GM18502 (cell line): ENCODE measurements around the gene P2RY4.
"Not testable (repeated sequence)": the region's sequence is repeated elsewhere in the genome, so short reads cannot be mapped to it uniquely, and the experiment has no call there.

ENCODE experiments used
- ATAC-seq: cut with Tn5 transposase; IDR thresholded peaks from one replicate; pipeline ENCODE4 v1.9.1; 2021; ENCODE audit warnings: mild to moderate bottlenecking; ENCODE audit not compliant: unreplicated experiment, poor library complexity

The P2RY4 gene

DNA sequence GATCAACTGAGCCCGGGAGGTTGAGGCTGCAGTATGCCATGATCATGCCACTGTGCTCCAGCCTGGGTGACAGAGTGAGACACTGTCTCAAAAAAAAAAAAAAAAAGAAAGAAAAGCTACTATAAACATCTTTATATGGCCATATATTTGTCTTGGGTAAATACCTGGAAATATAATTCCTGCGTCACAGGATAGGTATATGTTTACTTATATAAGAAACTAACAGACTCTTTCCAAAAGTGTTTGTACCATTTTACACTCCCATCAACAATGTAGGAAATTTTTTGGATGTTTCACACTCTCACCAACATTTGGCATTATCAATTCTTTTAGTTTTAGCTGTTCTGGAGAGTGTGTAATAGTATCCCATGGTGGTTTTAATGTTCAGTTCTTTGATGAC lies 12.8 kb downstream of the P2RY4 start:
- ATAC-seq, result no peak

DNA sequence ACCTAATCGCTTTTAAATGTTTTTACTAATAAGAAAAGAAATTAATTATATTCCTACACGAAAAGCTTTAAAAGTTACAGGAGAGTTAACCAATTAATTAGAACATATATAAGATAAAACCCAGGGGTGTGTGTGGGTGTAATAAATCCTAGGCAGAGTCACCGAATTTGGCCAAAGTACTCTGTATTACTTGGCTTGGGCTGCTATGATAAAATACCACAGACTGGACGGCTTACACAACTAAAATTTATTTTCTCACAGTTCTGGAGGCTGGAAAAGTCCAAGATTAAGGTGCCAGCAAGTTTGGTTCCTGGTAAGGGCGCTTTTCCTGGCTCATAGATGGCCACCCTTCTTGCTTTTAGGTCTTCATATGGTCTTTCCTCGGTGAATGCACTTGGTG lies 15.1 kb downstream of the P2RY4 start:
- no peak for ATAC-seq

DNA sequence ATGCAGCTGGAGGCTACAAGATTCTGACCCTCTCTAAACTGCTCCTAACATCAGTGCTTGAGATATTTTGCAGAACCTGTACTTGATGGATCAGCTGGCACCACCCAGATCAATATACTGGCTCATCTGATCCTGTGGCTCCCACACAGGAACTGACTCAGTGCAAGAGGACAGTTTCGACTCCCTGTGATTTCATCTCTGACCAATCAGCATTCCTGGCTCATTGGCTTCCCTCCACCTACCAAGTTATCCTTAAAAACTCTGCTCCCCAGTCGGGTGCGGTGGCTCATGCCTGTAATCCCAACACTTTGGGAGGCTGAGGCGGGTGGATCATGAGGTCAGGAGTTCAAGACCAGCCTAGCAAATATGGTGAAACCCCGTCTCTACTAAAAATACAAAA lies 16.4 kb downstream of the P2RY4 start:
- ATAC-seq, result not testable (repeated sequence)

DNA sequence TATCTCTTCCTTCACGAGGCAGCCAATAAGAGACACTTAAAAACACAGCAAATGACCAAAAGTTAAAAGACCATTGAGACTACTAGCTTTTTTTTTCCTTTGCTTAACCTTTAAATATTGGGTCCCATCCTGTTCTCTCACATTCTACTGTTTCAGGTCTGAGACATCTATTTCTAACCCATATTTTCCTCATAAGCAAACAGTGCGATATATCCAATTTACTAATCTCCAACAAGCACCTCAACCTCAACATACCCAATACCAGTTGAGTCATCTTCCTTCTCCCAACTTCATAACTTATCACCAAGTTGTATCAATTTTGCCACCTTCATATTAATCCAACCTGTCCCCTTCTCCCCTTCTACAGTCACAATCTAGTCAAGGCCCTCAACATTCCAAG lies 18.5 kb downstream of the P2RY4 start:
- no peak for ATAC-seq

DNA sequence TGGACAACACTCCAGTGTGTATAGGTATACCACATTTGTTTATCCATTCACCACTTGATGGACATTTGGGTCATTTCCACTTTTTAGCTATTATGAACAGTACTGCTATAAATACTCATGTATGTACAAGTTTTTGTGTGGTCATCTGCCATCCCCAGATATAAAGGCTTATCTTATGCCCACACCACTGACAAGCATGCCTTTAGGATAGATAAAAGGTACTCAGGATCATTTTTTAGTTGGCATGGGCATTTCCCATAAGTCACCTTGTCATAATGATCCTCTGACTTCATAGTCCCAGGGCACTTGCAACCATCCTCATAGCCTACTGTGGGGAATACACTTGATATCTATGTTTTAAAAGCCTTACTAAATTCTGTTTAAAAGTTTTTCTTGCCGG lies 19.3 kb downstream of the P2RY4 start:
- no peak for ATAC-seq

DNA sequence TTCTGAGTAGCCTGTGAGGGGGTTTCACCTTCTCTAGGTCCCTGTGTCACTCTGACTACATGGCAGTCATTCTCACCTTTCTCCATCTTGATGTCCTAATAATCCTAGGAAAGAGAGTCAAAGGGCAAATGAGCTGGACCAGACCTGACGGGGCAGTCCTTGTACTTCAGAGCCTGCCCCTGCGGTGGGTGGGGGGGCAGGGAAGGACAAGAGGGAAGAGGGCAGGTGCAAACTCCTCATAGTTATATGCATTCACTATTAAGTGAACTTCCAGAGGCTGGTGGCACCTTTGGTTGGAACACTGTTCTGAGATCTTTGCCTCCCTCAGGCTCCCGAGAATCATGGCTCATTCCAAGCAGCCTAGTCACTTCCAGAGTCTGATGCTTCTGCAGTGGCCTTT lies 25.6 kb downstream of the P2RY4 start, which contains the start of gene AWAT1:
TSS of gene AWAT1 (plus strand) at position 301 of the 400 bp plus-strand sequence. CDS start at position 342, 41 bp downstream.
- no peak for ATAC-seq

DNA sequence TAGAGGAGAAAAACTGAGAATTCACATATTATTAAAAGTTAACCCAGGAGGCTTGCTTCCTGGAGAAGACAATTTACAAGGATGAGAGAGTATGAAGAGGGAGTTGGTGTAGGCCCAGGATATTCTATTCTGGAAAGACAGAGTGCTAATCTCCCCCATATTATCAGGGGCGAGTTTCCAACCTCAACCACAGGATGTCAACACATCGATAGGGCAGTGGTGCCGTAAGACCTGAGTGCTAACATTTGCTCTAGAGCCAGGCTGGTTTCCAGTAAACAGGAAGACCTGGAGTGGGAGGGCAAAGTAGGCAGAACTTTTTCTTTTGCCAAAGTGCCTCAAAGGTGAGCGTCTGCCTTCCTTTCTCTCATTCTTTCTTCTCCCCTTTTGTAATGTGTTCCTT lies 28.3 kb downstream of the P2RY4 start:
- no peak for ATAC-seq

DNA sequence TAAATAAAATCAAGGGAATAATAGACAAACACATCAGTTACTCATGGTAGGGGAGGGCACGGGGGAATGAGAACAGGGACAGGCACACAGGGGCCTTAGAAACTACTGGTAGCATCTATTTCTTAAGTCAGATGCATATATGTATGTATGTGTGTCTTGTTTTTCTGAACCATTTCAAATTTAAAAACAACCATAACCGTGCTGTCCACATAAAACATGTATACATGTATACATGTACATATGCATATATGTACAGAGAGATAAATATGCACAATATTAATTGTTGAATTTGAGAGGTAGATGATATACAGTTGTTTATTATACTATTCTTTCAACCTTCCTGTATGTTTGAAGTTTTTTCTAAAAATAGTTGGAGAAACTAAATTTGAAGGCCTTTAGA lies 33.3 kb downstream of the P2RY4 start:
- ATAC-seq, result no peak

DNA sequence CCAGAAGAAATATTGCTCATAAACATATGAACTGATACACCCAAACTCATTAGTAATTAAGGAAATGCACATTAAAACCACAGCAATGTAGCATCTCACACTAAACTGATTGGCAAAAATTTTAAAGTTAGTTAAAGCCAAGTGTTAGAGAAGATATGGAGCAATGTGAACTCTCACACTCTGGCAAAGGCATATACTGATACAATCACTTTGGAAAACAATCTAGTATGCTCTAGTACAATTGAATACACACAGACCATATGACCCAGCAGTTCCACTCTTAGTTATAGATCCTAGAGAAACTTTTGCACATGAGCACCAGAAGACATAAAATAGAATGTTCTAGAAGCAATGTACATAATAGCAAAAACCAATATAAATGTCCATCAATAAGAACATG lies 34.0 kb downstream of the P2RY4 start:
- ATAC-seq, result no peak

DNA sequence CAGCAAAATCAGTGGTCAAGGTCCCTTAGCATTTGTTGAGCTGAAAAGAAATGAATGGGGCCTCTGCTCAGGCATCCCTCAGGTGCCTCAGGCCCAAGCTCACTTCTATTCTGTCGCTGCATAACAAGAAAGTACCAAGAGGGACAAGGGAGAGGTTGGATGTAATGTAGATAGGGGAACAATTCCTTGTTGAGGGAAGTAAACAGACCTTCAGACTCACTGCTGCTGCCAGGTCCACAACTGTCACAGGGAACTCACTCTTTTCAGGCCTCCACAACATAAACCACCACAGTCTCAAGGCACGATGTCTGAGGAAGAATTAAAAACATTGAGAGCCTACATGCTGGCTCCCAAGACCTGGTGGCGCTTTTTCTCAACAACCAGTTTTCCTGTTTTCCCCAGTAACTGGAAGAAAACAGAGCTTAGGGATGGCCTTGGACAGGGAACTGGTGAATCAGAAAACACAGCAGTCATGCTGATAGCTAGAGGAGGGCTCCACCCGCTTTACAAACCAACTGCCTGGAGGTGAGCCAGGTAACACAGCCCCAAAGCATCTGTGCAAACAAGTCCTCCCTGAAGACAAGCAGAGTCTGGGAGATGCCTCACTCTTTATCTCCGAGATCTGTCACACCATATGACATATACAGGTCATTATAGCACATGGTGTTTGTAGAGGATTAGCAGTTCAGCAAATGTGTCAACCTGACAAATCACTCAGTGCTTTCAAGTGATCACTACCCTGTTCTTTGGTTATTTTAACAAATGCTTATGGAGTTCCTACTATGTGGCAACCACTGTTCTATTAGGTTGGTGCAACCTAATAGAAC lies 39.9 kb downstream of the P2RY4 start:
- no peak for ATAC-seq

DNA sequence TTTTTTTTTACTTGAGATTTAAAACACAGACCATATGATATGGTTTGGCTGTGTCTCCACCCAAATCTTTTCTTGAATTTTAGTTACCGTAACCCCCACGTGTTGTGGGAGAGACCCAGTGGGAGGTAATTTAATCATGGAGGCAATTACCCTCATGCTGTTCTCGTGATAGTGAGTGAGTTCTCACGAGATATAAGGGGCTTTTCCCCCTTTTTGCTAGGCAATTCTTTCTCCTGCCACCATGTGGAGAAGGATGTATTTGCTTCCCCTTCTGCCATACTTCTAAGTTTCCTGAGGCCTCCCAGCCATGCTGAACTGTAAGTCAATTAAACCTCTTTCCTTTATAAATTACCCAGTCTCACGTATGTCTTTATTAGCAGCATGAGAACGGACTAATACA lies 50.4 kb downstream of the P2RY4 start:
- not testable (repeated sequence) for ATAC-seq

DNA sequence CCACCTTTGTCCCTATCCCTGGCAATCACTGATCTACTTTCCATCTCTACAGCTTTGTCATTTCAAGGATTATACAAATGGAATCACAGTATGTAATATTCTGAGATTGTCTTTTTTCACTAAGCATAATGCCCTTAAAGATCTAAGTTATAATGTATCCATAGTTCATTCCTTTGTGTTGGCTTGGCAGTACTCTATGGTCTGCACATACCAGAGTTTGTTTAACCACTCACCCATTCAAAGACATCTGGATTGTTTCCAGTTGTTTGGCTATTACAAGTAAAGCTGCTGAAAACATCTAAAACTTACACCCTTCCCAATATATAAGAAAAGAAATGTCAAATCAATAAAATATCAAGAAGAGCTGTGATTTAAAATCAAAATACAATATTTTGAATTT lies 51.5 kb downstream of the P2RY4 start:
- no peak for ATAC-seq
